ENCODE data around the gene PRKAA1. TPM values are rescaled to one million over a fixed set of nuclear protein-coding genes. Genes with fewer than 3 reads are reported as not detected.
"Not testable (repeated sequence)": the region's sequence is repeated elsewhere in the genome, so short reads cannot be mapped to it uniquely, and the experiment has no call there.

PRKAA1 gene
- total RNA-seq, 1 experiment from 2014 or later, result 178 TPM

DNA sequence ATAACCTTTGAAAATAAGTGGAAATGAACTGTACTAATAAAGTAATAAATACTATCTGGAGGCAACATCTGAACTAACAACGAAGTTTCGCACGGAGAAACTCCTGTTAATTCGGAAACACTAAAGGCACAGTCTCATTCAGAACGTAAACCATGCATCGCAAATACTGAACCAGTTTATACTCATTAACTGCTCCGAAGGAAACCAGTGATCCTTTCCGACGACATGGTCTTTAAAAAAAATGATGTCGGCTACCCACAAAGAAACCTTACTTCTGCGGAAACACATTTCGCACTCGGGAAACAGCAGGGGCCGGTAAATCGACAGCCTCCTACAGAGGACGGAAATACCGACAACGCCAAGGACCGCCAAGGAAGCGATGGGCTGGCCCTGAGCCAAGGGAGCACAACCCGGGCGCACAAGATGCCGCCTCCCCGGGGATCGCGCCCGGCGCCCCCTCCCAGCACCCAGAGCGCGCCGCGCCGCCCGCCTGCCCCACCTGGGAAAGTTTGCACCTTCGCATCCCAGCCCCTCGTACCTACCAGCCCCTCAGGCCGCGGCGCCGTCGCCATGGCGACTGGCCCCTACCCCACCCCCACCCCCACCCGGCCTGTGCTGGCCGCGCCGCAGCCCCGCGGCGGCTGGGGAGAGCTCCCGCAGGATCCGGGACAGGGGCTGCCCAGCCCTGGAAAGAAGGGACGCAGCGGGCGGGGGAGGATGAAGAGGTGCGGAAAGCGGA lies 732 bp downstream of the PRKAA1 start:
- peaks cover 29% of the 10 kb centered on the region for H3K4me1 ChIP-seq (replicated peaks; ENCODE audit: insufficient read depth)
- H3K4me3 ChIP-seq, result peak overlapping the region; percentile 99
- peak; percentile 61 to 89 for DNase-seq
- H3K27ac ChIP-seq, result peak overlapping the region; percentile 72
- no peaks in the 10 kb centered on the region for H3K9me3 ChIP-seq (ENCODE audit: insufficient read depth, low read depth)
- H3K4me2 ChIP-seq, result peak overlapping the region; percentile 94
- no peaks in the 10 kb centered on the region; the same call in 1 of the 2 replicates for H3K9me2 ChIP-seq (ENCODE audit: insufficient read depth)
- peaks cover 25% of the 10 kb centered on the region for H3F3A ChIP-seq (ENCODE audit: insufficient read depth, low read depth)
- H3K36me3 ChIP-seq (ENCODE audit: low read depth), result peaks cover 6% of the 10 kb centered on the region; the same call in 1 of the 2 replicates
- H3K79me2 ChIP-seq (ENCODE audit: low read depth), result peaks cover 65% of the 10 kb centered on the region
- intact Hi-C loops (cut with micrococcal nuclease; ENCODE audit: unreplicated experiment), result loop anchor here (1.0 kb wide), 2 partner anchors 38 to 42 kb away; partner anchors contain the start of genes RPL37 and TTC33
- ChIA-PET CTCF (interaction anchor here (0.5 to 1.4 kb wide), 6 partner anchors 16 to 1013 kb away, joined by 3 to 20 read pairs (median 4); partner anchors contain the start of gene RPL37), POLR2A (ENCODE audit: unreplicated experiment) (interaction anchor here (0.6 to 1.2 kb wide), 2 partner anchors 34 to 1954 kb away, joined by 4 to 24 read pairs; no protein-coding TSS in a partner anchor)
- no peaks in the 10 kb centered on the region for H3K27me3 ChIP-seq (ENCODE audit: insufficient read depth, low read depth)
- H4K20me1 ChIP-seq (ENCODE audit: insufficient read depth), result peaks cover 44% of the 10 kb centered on the region
- H2AFZ ChIP-seq, result peak overlapping the region; percentile 96
- BruUV-seq (replicated peaks), result TSS peak; percentile 26
- TF ChIP-seq CTCF (conservative IDR thresholded peaks at IDR 0.05) (no peak), EZH2 (IDR thresholded peaks at IDR 0.05; ENCODE audit: low read depth) (no peak)

GRCh38 chr5:40796487-40796889 lies 1.7 kb downstream of the PRKAA1 start:
- Histone ChIP-seq H3K79me2 (ENCODE audit: low read depth) (peaks cover 74% of the 10 kb centered on the region), H3F3A (ENCODE audit: insufficient read depth, low read depth) (peaks cover 29% of the 10 kb centered on the region), H3K9me3 (ENCODE audit: insufficient read depth, low read depth) (no peaks in the 10 kb centered on the region), H4K20me1 (ENCODE audit: insufficient read depth) (peaks cover 54% of the 10 kb centered on the region), H3K9me2 (ENCODE audit: insufficient read depth) (no peaks in the 10 kb centered on the region), H2AFZ (no peak overlapping the region), H3K27ac (peak overlapping the region; percentile 72; the same call in 1 of the 2 replicates), H3K4me3 (peak overlapping the region; percentile 99), H3K36me3 (ENCODE audit: low read depth) (peaks cover 6% of the 10 kb centered on the region; the same call in 1 of the 2 replicates), H3K4me2 (peak overlapping the region; percentile 94), H3K4me1 (replicated peaks; ENCODE audit: insufficient read depth) (peaks cover 29% of the 10 kb centered on the region), H3K27me3 (ENCODE audit: insufficient read depth, low read depth) (no peaks in the 10 kb centered on the region)
- TF ChIP-seq CTCF (conservative IDR thresholded peaks at IDR 0.05) (no peak), EZH2 (IDR thresholded peaks at IDR 0.05; ENCODE audit: low read depth) (no peak)
- peak in 1 of 2 experiments; percentile 54 for DNase-seq
- BruUV-seq (replicated peaks), result no TSS peak
- POLR2A ChIA-PET (ENCODE audit: unreplicated experiment), result interaction anchor here (0.5 kb wide), 2 partner anchors 19 to 779 kb away, joined by 3 read pairs; no protein-coding TSS in a partner anchor
- CTCF ChIA-PET, result interaction anchor here (0.5 kb wide), 1 partner anchor 82 kb away, joined by 5 read pairs; no protein-coding TSS in a partner anchor
- intact Hi-C loops (cut with micrococcal nuclease; ENCODE audit: unreplicated experiment), result no loop called here

DNA sequence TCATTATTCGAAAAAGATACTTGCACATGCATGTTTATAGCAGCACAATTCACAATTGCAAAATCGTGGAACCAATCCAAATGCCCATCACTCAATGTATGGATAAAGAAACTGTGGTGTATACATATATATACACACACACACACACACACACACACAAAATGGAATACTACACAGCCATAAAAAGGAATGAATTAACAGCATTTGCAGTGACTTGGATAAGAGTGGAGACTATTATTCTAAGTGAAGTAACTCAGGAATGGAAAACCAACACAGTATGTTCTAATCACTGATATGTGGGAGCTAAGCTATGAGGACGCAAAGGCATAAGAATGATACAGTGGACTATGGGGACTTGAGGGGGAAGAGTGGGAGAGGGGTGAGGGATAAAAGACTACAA lies 3.3 kb downstream of the PRKAA1 start:
- DNase-seq; H2AFZ ChIP-seq; BruUV-seq (replicated peaks); POLR2A ChIA-PET (ENCODE audit: unreplicated experiment); H3K4me3 ChIP-seq; H3K27ac ChIP-seq; H3K4me2 ChIP-seq; H3K27me3 ChIP-seq (ENCODE audit: insufficient read depth, low read depth); H3K9me2 ChIP-seq (ENCODE audit: insufficient read depth); H3K9me3 ChIP-seq (ENCODE audit: insufficient read depth, low read depth); intact Hi-C loops (cut with micrococcal nuclease; ENCODE audit: unreplicated experiment): not testable (repeated sequence)
- Histone ChIP-seq H4K20me1 (ENCODE audit: insufficient read depth) (peaks cover 70% of the 10 kb centered on the region), H3K36me3 (ENCODE audit: low read depth) (peaks cover 11% of the 10 kb centered on the region; the same call in 1 of the 2 replicates), H3K79me2 (ENCODE audit: low read depth) (peaks cover 89% of the 10 kb centered on the region), H3K4me1 (replicated peaks; ENCODE audit: insufficient read depth) (peaks cover 26% of the 10 kb centered on the region), H3F3A (ENCODE audit: insufficient read depth, low read depth) (peaks cover 27% of the 10 kb centered on the region)
- CTCF ChIA-PET, result interaction anchor here (0.8 kb wide), 1 partner anchor 17 kb away, joined by 6 read pairs; no protein-coding TSS in a partner anchor

DNA sequence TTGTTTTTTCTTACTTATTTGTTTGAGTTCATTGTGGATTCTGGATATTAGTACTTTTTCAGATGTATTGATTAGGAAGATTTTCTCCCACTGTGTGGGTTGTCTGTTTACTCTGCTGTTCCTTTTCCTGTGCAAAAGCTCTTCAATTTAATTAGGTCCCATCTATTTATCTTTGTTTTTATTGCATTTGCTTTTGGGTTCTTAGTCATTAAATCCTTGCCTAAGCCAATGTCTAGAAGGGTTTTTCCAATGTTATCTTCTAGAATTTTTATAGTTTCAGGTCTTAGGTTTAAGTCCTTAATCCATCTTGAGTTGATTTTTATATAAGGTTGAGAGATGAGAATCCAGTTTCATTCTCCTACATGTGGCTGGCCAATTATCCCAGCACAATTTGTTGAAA lies 3.8 kb downstream of the PRKAA1 start:
- intact Hi-C loops (cut with micrococcal nuclease; ENCODE audit: unreplicated experiment); H3K27ac ChIP-seq; H2AFZ ChIP-seq; H3K9me3 ChIP-seq (ENCODE audit: insufficient read depth, low read depth); BruUV-seq (replicated peaks); H3K4me3 ChIP-seq; H3K9me2 ChIP-seq (ENCODE audit: insufficient read depth); H3K27me3 ChIP-seq (ENCODE audit: insufficient read depth, low read depth); POLR2A ChIA-PET (ENCODE audit: unreplicated experiment); DNase-seq; H3K4me2 ChIP-seq: not testable (repeated sequence)
- H4K20me1 ChIP-seq (ENCODE audit: insufficient read depth), result peaks cover 71% of the 10 kb centered on the region
- CTCF ChIA-PET, result interaction anchor here (0.8 kb wide), 1 partner anchor 16 kb away, joined by 6 read pairs; no protein-coding TSS in a partner anchor
- H3K4me1 ChIP-seq (replicated peaks; ENCODE audit: insufficient read depth), result peaks cover 21% of the 10 kb centered on the region
- peaks cover 22% of the 10 kb centered on the region for H3F3A ChIP-seq (ENCODE audit: insufficient read depth, low read depth)
- peaks cover 11% of the 10 kb centered on the region; the same call in 1 of the 2 replicates for H3K36me3 ChIP-seq (ENCODE audit: low read depth)
- H3K79me2 ChIP-seq (ENCODE audit: low read depth), result peaks cover 89% of the 10 kb centered on the region

GRCh38 chr5:40792691-40793090 lies 5.5 kb downstream of the PRKAA1 start:
- intact Hi-C loops (cut with micrococcal nuclease; ENCODE audit: unreplicated experiment); H2AFZ ChIP-seq; H3K27ac ChIP-seq; DNase-seq; H3K27me3 ChIP-seq (ENCODE audit: insufficient read depth, low read depth); H3K4me3 ChIP-seq; CTCF ChIA-PET; H3K9me2 ChIP-seq (ENCODE audit: insufficient read depth); H3K4me2 ChIP-seq; BruUV-seq (replicated peaks): not testable (repeated sequence)
- POLR2A ChIA-PET (ENCODE audit: unreplicated experiment), result interaction anchor here (0.7 kb wide), 2 partner anchors 15 to 1574 kb away, joined by 3 read pairs; partner anchors contain the start of gene FYB1
- Histone ChIP-seq H3K36me3 (ENCODE audit: low read depth) (peaks cover 21% of the 10 kb centered on the region), H3K4me1 (replicated peaks; ENCODE audit: insufficient read depth) (peaks cover 17% of the 10 kb centered on the region), H3K9me3 (ENCODE audit: insufficient read depth, low read depth) (peaks cover 11% of the 10 kb centered on the region), H4K20me1 (ENCODE audit: insufficient read depth) (peaks cover 76% of the 10 kb centered on the region), H3K79me2 (ENCODE audit: low read depth) (peaks cover 100% of the 10 kb centered on the region), H3F3A (ENCODE audit: insufficient read depth, low read depth) (peaks cover 11% of the 10 kb centered on the region; the same call in 1 of the 2 replicates)

All from PC-9 (cell line).